Central memory CD4-positive, alpha-beta T cell (primary cell): ENCODE measurements around the gene UBE2S.
"Not testable (repeated sequence)": the region's sequence is repeated elsewhere in the genome, so short reads cannot be mapped to it uniquely, and the experiment has no call there.

Source experiments
- DNase-seq: peaks from one replicate; pipeline ENCODE4 v3.0.0; 2022

Gene UBE2S

GRCh38 chr19:55439052-55439451 lies 31.5 kb upstream of the UBE2S start:
- no peak for DNase-seq

GRCh38 chr19:55437410-55437809 lies 29.8 kb upstream of the UBE2S start:
- no peak for DNase-seq

GRCh38 chr19:55436847-55437246 lies 29.3 kb upstream of the UBE2S start:
- DNase-seq, result no peak

GRCh38 chr19:55435020-55435419 lies 27.4 kb upstream of the UBE2S start:
- DNase-seq, result no peak

GRCh38 chr19:55434356-55434919 lies 26.9 kb upstream of the UBE2S start:
- no peak for DNase-seq

GRCh38 chr19:55433292-55433691 lies 25.7 kb upstream of the UBE2S start:
- no peak for DNase-seq

- no peak for DNase-seq
Observed at GRCh38 chr19:55432241-55432959, 24.8 kb upstream of the UBE2S start.

- no peak for DNase-seq
Observed at GRCh38 chr19:55431183-55431582, 23.6 kb upstream of the UBE2S start.

- DNase-seq, result no peak
Observed at GRCh38 chr19:55426042-55426441, 18.5 kb upstream of the UBE2S start.

GRCh38 chr19:55424518-55424917 lies 16.9 kb upstream of the UBE2S start:
- DNase-seq, result no peak

- no peak for DNase-seq
Observed at GRCh38 chr19:55423225-55424005, 15.8 kb upstream of the UBE2S start.

GRCh38 chr19:55421281-55421680 lies 13.7 kb upstream of the UBE2S start:
- peak; percentile 65 for DNase-seq

GRCh38 chr19:55419624-55420236 lies 12.1 kb upstream of the UBE2S start:
- no peak for DNase-seq

- DNase-seq, result no peak
Observed at GRCh38 chr19:55419103-55419502, 11.5 kb upstream of the UBE2S start.

- peak; percentile 50 for DNase-seq
Observed at GRCh38 chr19:55418185-55418584, 10.6 kb upstream of the UBE2S start.

GRCh38 chr19:55410168-55410567 lies 2.6 kb upstream of the UBE2S start:
- no peak for DNase-seq

- DNase-seq, result not testable (repeated sequence)
Observed at GRCh38 chr19:55409179-55409578, 1.6 kb upstream of the UBE2S start.

GRCh38 chr19:55408533-55408872 lies 915 bp upstream of the UBE2S start:
- no peak for DNase-seq

GRCh38 chr19:55407800-55408532 lies 378 bp upstream of the UBE2S start:
- DNase-seq, result peak; percentile 98

- no peak for DNase-seq
Observed at GRCh38 chr19:55406826-55407549, 600 bp downstream of the UBE2S start.

- DNase-seq, result no peak
Observed at GRCh38 chr19:55406091-55406825, 1.3 kb downstream of the UBE2S start.

GRCh38 chr19:55405638-55406037 lies 1.9 kb downstream of the UBE2S start:
- no peak for DNase-seq
